ENCODE measurements around the gene LY6G6F.
A peak's percentile ranks its signal among the peaks of the same experiment; 100 is the strongest.

LY6G6F gene

DNA sequence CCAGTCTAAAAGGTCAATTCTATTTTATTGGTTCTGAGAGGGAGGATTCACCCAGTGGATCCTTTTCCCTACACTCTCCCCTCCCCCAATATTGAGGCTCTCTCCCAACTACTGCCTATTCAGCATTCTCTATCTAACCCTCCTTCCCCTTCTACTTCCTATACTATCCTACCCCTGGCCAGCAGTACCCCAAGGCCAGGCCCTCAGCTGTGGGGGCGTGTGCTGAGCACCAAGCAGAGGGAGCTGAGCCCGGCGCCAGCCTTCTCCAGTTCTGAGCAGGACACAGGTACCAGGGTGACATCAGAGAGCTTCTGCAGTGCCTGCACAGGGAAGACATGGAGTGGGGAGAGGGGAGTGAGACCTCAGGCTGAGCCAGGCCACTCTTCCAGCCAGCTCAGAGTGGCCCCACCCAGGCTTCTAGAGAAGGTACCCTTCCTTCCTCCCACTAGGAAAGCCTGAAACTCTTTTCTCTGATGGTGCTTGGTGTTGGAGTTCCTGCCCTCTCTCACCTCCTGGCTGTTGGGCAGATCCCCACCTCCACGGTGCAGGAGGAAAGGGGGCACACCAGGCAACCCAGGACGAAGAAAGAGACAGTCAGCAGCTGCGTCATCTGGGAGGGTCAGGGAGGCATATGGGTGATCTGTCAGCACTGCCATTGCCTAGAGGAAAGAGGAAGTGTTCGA, 20.5 kb downstream of the LY6G6F start:
- DNase-seq = no peak

DNA sequence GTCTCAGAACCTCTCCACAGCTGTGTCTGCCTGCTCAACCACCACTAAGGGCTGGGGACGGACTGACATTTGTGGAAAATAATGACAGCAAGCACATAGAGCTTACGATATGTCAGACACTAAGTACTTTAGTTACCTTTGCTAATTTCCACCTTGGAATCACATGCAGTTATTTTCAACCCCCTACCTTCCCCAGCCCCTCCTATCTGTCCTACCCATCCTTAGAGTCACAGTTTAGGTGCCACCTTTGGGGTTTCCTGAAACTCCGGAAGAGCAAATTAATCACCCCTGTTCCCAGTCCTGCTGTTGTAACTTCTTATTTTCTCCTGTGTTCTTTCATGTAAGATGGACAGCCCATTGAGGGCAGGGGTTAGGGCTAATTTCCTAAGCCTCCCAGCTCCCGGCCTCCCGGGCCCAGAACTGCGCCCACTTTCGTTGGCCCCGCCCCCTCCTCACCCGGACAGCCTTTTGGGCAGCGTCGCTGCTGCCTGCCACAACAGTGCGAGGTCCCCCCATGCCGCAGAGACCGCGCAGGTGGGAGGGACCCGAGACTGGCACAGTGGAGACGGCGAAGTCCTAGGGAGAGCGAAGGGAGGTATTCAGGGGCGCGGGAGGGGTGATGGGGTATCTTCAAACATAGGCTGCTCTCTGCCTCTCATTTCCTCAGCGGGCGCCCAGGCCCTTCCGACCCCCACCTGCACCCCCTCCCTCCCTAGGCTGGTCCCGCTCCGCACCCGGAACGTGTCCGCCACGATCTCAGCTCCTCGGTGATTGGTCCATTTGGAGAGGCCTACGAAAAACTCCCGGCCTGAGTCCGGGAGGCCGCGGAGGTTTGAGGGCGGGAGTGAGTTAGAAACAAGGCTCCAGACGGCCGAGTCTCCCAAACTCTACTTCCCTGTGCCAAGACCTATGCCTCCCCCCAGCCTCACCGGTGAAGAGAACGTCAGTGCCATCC, 21.3 kb downstream of the LY6G6F start:
- DNase-seq = peak; percentile 86

DNA sequence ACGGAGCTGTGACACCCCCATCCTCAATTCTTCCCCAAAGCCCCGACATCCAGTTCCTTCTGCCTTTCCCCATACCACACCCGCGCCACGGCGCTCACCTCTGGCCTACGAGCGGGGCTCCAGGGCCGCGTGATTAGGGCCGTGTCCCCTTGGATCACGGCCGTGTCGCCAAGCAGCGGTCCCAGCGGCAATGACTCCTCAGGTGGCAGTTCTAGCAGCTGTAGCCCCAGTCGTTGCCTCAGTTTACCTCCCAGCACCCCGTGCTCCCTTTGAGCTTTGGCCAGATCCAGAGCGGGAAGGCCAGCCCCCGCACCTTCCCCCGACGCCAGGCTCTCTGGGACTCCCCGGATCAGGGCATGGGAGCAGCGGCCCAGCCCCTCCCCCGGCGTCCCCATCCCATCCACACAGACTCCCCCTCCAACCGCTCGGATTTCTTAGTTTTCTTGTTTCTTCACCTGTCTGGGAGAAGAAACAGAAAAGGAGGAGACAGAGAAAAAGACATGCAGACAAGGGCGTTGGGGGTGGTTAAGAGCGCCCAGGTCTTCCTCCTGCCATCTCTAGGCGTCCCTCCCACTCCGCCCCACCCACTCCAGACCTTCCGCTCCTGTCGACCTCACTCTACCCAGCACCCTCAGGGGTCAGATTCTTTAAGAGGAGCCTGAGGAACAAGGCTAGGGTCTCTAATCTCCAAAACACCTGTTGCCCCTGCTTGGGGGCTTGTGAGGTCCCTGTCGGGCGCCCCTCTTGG, 22.3 kb downstream of the LY6G6F start, which contains the start of gene DDAH2:
Gene DDAH2 (minus strand): TSS at position 533 of the 748 bp plus-strand sequence. CDS start 138 bp downstream, at position 395.
- DNase-seq = no peak

DNA sequence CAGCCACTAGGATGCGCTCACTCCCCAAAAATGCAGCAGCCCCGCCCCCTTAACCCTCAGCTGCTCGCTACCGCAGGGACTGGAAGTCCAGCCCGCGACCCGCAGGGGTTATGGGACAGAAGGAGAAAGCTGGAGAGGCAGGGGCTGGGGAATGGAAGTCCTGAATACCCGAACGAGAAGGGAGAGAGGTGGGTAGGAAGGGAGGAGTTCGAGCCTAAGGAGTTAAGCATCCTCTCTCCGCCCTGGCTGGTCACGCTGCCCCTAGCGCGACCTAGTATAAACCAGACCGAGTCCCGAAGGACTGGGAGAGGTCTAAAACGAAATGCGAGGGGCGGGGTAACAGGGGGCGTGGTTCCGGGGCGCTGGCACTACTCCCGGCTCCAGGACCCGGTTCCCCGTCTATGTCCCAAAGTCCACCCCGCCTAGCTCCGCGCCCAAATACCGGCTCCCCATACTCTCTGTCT, 22.9 kb downstream of the LY6G6F start:
- DNase-seq = no peak

DNA sequence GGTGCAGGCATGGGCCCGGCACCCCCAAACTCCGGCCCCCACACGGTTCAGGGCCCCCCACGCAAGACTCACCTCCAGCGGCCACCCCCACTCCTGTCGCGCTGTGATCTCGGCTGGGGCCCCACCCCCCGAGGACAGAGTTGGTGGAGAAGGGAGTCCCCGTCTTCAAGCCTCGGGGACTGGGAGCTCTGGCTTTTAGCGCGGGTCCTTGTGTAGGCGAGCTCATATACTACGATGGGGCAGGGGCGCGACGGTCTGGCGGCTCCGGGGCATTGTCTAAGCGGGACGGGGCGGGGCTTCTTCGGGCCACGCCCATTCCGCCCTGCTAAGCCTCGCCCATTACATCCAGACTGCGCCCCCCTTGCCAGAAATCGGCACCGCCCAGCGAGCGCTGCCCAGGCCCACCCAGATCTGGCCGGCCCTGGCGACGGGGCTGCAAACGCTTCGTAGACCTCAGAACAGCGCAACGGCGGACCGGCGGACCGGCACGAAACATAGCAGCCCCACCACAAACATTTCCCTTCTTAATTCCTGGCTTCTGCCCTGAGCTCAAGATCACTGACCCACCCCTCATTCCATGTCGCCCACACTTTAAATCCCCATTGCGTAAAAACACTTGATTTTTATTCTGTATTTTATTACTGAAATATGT, 23.4 kb downstream of the LY6G6F start:
- DNase-seq = no peak

DNA sequence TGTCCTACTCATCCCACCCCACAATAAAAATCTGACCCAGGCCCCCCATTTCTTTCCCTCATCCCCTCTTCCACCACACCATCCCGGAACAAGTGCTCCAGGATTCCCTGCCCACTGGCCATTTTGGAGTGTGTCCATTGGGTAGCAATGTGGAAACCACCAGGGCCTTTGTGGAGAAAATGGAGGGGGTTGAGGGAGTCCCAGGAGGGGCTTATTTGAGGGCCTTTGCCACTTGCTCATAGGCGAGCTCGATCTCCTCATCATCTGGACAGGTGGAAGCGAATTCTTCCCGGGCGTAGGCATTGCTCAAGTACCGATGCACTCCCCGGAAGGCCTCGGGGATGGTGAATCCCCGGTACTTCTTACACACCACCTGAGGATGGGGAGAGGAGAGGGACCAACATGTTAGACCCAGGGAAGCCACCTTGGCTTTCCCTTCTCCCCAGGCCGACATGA, 24.0 kb downstream of the LY6G6F start:
- no peak for DNase-seq

DNA sequence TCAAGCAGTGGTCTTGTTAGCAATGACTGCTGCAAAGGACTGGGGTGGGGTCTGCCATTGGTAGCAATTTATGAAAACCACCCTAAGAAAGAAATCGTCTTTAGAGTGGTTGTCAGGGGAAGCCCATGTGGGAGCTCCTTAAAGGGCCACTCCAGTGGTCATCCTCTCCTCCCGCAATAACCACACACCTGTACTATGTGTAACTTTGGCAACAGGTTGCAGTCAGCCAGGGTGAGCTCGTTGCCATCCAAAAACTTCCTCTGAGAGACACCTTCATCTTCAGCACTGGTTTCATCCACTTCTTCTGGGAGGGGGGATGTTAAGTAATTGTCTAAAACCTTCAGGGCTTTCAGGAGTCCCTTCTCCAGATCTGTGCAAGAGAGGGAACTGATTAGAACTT, 25.4 kb downstream of the LY6G6F start:
- DNase-seq = no peak

DNA sequence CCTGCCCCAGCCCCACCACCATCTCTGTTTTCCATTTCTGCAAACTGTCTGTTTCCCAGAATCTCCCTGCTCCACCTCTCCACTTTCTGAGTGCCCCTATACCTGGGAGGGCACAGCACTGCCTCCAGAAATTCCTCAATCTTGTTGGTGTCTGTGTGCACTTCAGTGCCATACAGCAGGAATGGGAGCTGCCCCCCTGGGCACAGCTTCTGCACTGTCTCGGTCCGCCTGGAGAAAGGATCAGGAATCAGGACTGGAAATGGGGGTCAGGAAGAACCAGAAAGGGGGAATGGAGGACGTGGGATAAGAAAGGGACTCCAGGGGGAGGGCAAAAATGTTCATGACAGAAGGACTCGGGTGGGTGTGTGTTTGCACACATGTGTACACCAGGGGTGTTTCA, 27.1 kb downstream of the LY6G6F start:
- no peak for DNase-seq

DNA sequence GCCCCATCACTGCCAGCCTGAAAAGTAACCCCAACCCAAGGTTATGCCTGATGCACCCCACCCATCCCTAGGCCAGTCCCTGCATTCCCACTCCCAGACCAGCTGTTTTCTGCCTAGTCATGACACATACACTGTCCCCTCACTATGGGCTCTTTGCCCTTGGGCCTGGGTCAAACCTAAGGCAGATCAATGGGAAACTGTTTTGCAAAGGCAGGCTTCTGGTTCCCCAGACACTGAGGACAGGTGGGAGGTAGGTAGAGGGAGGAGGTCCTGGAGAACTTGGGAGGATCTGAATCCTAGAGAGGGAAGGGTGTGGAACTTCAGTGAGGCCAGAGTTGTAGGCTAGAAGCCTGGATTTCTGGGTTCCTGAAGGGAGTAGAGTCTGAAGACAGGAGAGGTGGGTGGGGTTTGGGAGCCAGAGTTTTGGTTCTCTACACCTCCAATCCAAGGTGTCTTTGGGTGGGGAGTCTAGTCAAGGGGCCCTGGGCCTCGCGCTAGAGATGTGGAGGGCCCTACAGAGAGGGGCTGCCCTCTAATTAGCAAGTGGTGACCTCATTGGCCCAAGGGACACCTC, 27.7 kb downstream of the LY6G6F start:
- DNase-seq = no peak

DNA sequence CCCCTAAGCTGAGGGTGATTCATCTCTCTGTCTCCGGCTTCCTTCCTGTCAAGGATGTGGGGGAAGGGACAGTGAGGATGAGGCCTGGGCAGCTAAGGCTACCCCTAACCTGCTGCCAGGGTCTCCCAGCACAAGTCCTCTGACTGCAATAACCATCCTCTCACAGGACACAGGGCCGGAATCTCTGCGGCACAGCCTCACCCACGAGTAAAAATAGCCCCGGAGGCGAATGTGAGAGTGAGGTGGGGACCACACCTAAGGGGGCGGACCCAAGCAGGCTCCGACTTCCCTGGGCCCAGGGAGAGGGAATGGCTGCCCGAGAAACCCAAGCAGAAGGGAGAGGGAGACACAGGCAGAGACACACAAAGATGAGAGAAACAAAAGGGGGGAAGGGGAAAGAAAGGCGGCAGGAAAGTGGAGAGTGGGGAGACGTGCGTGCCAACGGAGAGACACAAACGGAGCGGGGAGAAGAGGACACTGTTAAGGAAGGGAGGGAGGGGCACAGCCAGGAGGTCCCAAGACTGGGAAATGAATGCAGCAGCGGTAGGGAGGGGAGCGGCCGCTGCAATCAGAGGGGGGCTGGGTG, 28.2 kb downstream of the LY6G6F start:
- DNase-seq = peak; percentile 57

DNA sequence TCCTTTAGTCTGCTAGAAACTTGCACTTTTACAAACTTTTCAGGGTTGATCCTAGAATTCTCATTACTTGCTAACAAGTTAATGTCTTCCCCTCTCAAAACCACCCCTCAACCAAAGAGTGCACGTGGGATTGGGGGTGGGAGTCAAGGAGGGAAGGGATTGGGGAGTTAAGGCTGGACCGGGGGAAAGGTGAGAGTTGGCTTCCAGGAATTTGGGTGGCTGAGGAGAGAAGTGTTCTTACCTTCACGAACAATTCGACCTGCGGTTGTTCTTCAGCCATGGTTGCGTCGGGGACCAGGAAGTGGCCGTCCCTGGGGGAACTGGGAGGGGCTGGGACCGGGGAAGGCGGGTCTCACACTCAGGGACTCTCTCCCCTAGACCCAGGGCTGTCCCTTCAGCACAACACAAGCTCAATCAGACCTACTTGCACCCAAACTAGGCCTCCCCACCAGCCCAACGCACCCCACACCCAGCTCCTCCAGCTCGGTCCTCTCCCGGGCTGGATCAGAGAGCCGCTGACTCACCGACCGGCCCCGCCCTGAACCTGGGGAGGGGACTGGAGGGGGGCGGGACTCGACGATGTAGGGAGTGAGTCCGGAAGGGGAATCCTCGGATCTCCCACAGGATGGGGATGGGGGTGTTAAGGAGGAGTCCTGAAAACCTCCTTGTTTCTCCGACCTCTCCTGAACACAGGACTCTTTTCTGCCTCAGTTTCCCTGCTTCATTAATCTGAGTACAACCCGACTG, 29.5 kb downstream of the LY6G6F start, which contains the start of gene CLIC1:
Gene CLIC1 (minus strand): TSS at position 510 of the 747 bp plus-strand sequence. CDS start 230 bp downstream, at position 280.
- DNase-seq = peak; percentile 65

DNA sequence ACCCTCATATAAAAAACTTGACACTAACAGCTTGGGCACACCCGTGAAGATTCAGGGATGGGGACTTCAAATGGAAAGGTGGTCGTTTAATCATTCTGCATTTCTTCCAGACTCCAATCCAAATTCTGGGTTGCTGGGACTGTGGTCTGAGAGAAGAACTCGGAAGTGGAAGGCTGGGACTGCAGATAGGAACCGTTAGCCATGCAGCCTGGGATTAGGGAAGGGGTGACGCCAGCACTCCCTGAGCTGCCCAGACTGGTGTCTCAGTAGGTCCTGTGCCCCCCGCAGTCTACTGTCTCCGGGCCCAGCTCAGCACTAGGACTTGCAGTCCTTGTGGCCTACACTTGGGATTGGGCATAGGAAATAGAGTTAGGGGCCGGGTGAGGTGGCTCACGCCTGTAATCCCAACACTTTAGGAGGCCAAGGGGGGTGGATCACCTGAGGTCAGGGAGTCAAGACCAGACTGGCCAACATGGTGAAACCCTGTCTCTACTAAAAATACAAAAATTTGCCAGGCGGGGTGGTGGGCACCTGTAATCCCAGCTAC, 30.2 kb downstream of the LY6G6F start:
- DNase-seq = no peak

DNA sequence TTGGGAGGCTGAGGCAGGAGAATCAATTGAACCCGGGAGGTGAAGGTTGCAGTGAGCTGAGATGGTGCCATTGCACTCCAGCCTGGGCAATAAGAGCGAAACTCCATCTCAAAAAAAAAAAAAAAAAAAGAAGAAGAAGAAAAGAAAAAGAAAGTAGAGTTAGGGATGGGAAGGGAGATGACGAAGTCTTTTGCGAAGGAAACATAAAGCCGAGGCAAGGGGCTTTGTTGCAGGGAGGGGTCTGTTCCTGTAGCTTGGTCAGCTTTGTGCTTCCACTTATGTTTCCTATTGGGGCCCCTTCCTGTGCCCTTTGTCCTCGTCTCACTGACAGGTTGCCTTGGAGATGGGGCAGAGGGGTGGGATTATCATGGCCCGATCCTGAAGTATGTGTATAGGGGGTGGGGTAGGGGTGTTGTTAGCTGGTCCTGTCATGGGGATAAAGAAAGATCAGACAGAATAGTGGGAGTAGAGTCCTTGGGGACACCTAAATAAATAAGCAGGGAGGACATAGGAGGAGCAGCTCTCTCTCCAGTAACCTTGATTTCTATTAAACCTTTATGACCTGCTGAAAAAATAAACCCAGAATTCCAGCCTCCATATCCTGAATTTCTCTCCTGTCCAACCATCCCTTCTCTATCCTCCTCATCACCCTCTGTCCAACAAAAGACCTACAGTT, 30.8 kb downstream of the LY6G6F start:
- DNase-seq = peak; percentile 84

DNA sequence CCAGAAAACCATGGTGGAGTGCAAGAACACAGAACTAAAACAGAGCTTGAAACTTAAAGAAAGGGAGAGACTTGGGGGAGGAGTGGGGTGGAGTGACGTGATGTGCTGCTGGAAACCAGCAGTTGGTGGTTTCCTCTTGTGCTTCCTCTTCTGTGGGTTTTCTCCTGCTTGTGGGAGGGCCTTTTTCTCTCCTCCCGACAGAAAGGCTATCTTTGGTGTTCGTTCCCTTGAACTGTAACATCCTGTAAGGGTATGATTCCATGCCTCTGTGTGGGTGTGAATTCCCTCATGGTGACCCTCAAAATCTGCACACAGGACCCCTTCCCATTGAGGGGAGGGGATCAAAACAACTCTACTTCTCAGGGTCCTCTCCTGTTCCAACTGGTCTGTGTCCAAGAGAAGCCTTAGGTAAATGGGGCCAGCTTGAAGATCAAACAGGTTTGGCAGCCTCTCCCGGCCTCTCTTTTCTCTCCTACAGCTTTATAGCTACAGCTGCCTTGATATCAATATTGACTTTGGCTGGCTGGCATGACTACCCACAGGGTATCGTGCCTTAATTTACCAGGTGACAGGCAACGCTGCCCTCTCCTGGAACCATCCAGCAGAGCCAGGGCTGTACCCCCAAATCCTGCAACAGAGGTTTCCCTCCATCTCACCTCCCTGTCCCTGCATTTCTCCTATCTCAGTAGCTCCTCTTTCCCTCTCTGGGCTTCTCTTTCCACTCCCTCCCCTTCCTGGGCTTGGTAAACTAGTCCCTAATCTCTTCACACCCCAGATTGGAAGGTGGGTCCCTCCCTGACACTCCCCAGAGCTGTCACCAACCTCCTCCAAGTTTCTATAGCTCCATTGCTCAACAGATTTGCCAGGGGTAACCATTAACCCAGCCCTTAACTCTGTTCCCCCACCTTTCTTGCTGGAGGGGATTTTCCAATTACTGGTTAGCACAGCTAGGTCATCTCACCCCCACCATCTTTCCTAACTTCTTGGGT, 31.6 kb downstream of the LY6G6F start:
- peak; percentile 89 for DNase-seq

DNA sequence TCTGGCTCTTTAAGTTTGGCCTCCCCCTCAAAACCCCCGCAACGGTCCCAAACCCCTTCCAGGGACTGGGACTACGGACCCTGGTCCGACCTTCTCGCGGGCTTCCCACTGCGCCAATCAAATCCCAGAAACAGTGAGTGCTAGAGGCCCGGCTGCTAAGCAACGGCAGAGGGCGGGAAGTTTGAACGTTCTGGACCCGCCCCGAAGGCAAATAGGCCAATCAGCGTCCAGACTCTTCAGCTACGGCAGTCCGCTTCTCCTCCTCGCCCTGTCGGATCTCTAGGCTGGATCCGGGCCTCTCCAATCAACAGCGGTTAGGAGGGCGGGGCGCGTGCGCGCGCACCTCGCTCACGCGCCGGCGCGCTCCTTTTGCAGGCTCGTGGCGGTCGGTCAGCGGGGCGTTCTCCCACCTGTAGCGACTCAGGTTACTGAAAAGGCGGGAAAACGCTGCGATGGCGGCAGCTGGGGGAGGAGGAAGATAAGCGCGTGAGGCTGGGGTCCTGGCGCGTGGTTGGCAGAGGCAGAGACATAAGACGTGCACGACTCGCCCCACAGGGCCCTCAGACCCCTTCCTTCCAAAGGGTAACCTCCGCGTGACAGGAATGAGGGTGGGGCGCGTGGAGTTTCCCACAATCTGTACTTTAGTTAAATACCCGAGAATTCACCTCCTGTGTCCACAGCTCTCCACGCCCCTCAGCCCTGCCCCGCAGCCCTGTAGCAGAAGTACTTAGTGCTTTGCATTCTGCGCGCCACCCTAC, 33.2 kb downstream of the LY6G6F start, which contains the start of gene MSH5:
Gene MSH5 (plus strand): TSS at position 367 of the 758 bp plus-strand sequence. CDS start 462 bp downstream, outside the sequence.
- peak; percentile 97 for DNase-seq

DNA sequence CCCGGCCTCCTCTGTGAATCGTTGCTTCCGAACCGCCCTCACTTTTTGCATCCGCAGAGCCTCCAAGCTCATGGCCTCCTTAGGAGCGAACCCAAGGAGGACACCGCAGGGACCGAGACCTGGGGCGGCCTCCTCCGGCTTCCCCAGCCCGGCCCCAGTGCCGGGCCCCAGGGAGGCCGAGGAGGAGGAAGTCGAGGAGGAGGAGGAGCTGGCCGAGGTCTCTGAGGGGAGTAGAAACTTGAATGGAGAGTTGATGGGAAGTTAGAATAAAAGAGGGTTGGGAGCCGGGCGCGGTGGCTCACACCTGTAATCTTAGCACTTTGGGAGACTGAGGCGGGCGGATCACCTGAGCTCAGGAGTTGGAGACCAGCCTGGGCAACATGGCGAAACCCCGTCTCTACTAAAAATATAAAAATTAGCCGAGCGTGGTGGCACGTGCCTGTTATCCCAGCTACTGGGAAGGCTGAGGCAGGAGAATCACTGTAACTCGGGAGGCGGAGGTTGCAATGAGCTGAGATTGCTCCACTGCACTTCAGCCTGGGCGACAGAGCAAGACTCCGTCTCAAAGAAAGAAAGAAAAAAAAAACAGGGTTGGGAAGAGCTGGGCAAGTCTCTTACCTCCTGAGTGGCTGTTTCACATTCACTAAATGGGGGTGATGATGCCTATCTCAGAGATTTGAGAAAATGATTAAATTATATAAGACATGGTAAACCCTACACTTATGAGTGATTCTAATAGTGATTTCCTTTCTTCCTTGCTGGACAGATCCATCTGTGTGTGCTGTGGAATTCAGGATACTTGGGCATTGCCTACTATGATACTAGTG, 33.9 kb downstream of the LY6G6F start:
- no peak for DNase-seq

DNA sequence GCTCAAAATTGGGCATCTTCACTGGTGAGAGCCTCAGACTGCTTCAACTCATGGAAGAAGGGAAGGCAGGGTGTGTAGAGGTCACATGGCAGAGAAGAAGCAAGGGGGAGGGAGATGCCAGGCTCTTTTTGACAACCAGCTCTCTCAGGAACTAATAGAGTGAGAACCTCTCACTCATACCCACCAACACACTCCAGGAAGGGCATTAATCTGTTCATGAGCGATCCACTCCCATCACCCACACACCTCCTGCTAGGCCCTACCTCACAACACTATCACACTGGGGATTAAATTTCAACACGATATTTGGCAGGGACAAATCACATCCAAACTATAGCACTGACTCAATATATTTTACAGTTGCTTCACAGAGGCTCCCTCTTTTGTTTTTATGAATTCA, 35.1 kb downstream of the LY6G6F start:
- DNase-seq = no peak
